ENCODE results near the gene IGSF9. TPM values are rescaled to one million over a fixed set of nuclear protein-coding genes. Genes with fewer than 3 reads are reported as not detected.

Gene IGSF9
- total and polyA plus RNA-seq, 2 of the 13 experiments (the other 11 are each of a cell fraction or from before 2014, with no cell fraction given), result 0.03 TPM; not detected in 1

DNA sequence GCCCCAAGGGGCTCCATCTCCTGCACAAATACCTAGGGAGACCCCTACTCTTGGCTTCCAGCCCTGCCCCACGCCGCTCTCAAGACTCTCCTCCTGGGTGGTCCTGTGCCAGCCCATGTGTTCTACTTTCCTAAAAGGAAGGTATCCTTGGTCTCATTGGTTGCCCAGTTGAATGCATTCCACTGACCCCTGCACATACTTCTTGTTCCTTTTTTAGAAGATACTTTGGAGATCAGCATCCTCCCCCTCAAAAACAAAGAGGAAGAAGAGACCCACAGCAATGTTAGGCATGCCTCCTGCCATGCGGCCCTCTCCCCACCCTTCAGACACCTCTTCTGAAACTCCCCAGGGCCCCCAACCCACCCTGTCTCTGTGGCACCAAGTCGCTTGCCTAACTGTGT, 4.6 kb upstream of the IGSF9 start (continued):
- TF ChIP-seq ZNF883 (CRISPR knock-in tag; IDR thresholded peaks at IDR 0.05; ENCODE audit: not compliant biosample characterization) (no peak), KDM5A (IDR thresholded peaks at IDR 0.05; ENCODE audit: borderline replicate concordance, low read length) (no peak), MAX (IDR thresholded peaks at IDR 0.05) (no peak), RBFOX2 (IDR thresholded peaks at IDR 0.05; ENCODE audit: low read depth, low read length) (no peak)
- TF ChIP-seq, protein P1, sequence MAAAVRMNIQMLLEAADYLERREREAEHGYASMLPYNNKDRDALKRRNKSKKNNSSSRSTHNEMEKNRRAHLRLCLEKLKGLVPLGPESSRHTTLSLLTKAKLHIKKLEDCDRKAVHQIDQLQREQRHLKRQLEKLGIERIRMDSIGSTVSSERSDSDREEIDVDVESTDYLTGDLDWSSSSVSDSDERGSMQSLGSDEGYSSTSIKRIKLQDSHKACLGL (CRISPR knock-in tag; IDR thresholded peaks at IDR 0.05), result no peak
- TF ChIP-seq, protein P2, sequence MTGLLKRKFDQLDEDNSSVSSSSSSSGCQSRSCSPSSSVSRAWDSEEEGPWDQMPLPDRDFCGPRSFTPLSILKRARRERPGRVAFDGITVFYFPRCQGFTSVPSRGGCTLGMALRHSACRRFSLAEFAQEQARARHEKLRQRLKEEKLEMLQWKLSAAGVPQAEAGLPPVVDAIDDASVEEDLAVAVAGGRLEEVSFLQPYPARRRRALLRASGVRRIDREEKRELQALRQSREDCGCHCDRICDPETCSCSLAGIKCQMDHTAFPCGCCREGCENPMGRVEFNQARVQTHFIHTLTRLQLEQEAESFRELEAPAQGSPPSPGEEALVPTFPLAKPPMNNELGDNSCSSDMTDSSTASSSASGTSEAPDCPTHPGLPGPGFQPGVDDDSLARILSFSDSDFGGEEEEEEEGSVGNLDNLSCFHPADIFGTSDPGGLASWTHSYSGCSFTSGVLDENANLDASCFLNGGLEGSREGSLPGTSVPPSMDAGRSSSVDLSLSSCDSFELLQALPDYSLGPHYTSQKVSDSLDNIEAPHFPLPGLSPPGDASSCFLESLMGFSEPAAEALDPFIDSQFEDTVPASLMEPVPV (CRISPR knock-in tag; IDR thresholded peaks at IDR 0.05), result no peak

DNA sequence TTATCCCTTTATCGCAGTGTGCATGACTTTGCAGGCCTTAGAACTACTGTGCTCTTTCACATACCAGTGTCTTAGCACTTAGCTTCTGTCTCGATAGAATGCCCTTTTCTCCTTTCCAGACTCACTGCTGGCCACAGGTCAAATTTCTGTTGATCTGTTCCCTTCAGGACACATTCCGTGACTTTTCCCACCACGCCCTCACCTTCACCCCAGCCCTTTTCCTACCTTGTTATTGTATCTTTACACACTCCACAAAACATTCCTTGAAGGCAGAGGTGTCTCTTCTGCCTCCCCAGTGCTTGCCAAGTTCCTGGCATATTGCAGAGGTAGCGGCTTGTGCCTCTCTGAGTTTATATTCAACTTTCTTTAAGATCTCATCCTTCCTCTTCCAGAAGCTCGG, 3.7 kb upstream of the IGSF9 start:
- H3K27me3 ChIP-seq (ENCODE audit: control insufficient read depth in 1 of 2, insufficient read depth in 2 of 2, low read length in 2 of 2), result peaks cover 2 to 44% of the 10 kb centered on the region in 2 experiments; a peak in 4 of 5 replicates
- no peaks in the 10 kb centered on the region for H4K20me1 ChIP-seq (ENCODE audit: insufficient read depth, low read length)
- intact Hi-C loops (cut with micrococcal nuclease; ENCODE audit: unreplicated experiment) (no loop called here), in situ Hi-C loops (cut with HindIII; ENCODE audit: extremely low pct_ligation_motif_present, low pct_unique_long_range_greater_than_20kb) (no loop called here)
- BruUV-seq (replicated peaks), result no TSS peak
- no peak for FAIRE-seq
- no peak overlapping the region for H2AFZ ChIP-seq (ENCODE audit: low read length)
- H3K9ac ChIP-seq (ENCODE audit: insufficient read depth, low read depth, low read length), result no peak overlapping the region
- no peak overlapping the region for H3K27ac ChIP-seq (ENCODE audit: extremely low read length, insufficient read depth, low read length)
- ChIA-PET CTCF (ENCODE audit: low intra/inter-chr PET ratio, low total read pairs) (no interaction called here), POLR2A (no interaction called here)
- H3K9me3 ChIP-seq (ENCODE audit: low read length), result no peaks in the 10 kb centered on the region
- DNase-seq (ENCODE audit: low spot score), result no peak
- no peak overlapping the region for H3K4me3 ChIP-seq (replicated peaks in 1 of 3; ENCODE audit: insufficient read depth in 1 of 3, low read depth in 2 of 3, low read length in 3 of 3)
- no peak for TF ChIP-seq RBAK (CRISPR knock-in tag; IDR thresholded peaks at IDR 0.05)
- no peak for TF ChIP-seq XBP1 (CRISPR knock-in tag; IDR thresholded peaks at IDR 0.05)
- TF ChIP-seq ZMYM2 (CRISPR knock-in tag; IDR thresholded peaks at IDR 0.05), result no peak
- no peak for TF ChIP-seq ZFP36L2 (CRISPR knock-in tag; IDR thresholded peaks at IDR 0.05)
- TF ChIP-seq MTA1 (CRISPR knock-in tag; IDR thresholded peaks at IDR 0.05; ENCODE audit: borderline replicate concordance), result no peak
- no peak for TF ChIP-seq REPIN1 (CRISPR knock-in tag; IDR thresholded peaks at IDR 0.05; ENCODE audit: borderline replicate concordance, low read depth)
- no peak for TF ChIP-seq GATA4 (IDR thresholded peaks at IDR 0.05; ENCODE audit: borderline replicate concordance, low read depth)
- no peak for TF ChIP-seq ZNF253 (CRISPR knock-in tag; IDR thresholded peaks at IDR 0.05; ENCODE audit: borderline replicate concordance)
- no peak for TF ChIP-seq THAP7 (CRISPR knock-in tag; IDR thresholded peaks at IDR 0.05)
- no peak for TF ChIP-seq ZNF138 (CRISPR knock-in tag; IDR thresholded peaks at IDR 0.05; ENCODE audit: low read depth)
- TF ChIP-seq ZNF12 (CRISPR knock-in tag; IDR thresholded peaks at IDR 0.05), result no peak
- no peak overlapping the region for H3K4me2 ChIP-seq (ENCODE audit: low read depth, low read length)
- no peak for ATAC-seq
- no peaks in the 10 kb centered on the region for H3K36me3 ChIP-seq (replicated peaks in 1 of 2; ENCODE audit: control insufficient read depth in 1 of 2, insufficient read depth in 2 of 2, low read length in 2 of 2)
- no peaks in the 10 kb centered on the region for H3K79me2 ChIP-seq (ENCODE audit: insufficient read depth, low read length)
- WGBS (ENCODE audit: low lambda C conversion rate), result 27% methylated on average over 6 of the region's 6 CpGs
- peaks cover 11% of the 10 kb centered on the region for H3K4me1 ChIP-seq (ENCODE audit: insufficient read depth, low read length)
